ENCODE results near the gene NUDCD3.

DNA sequence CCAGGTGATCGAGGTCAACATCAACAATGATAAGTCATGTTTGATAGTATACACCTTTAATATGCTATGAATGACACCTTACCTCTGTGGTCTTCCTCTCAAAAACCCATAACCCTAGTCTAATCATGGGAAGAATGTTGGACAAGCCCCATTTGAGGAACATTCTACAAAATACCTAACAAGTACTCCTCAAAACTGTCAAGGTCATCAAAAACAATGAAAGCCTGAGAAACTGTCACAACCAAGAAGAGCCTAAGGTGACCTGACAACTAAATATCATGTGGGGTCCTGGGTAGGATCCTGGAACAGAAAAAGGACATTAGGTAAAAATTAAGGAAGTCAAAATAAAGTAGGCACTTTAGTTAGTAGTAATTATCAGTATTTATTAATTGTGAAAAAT is 5.9 kb upstream of the NUDCD3 start:
- TF ChIP-seq, protein P1, sequence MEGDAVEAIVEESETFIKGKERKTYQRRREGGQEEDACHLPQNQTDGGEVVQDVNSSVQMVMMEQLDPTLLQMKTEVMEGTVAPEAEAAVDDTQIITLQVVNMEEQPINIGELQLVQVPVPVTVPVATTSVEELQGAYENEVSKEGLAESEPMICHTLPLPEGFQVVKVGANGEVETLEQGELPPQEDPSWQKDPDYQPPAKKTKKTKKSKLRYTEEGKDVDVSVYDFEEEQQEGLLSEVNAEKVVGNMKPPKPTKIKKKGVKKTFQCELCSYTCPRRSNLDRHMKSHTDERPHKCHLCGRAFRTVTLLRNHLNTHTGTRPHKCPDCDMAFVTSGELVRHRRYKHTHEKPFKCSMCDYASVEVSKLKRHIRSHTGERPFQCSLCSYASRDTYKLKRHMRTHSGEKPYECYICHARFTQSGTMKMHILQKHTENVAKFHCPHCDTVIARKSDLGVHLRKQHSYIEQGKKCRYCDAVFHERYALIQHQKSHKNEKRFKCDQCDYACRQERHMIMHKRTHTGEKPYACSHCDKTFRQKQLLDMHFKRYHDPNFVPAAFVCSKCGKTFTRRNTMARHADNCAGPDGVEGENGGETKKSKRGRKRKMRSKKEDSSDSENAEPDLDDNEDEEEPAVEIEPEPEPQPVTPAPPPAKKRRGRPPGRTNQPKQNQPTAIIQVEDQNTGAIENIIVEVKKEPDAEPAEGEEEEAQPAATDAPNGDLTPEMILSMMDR (IDR thresholded peaks at IDR 0.05): no peak
- TF ChIP-seq POLR2AphosphoS5 (IDR thresholded peaks at IDR 0.05): no peak
- TF ChIP-seq POLR2A (IDR thresholded peaks at IDR 0.05): no peak

All from gastroesophageal sphincter (tissue), 3 donors.